ENCODE measurements around the gene MTFR1L.

MTFR1L gene

DNA sequence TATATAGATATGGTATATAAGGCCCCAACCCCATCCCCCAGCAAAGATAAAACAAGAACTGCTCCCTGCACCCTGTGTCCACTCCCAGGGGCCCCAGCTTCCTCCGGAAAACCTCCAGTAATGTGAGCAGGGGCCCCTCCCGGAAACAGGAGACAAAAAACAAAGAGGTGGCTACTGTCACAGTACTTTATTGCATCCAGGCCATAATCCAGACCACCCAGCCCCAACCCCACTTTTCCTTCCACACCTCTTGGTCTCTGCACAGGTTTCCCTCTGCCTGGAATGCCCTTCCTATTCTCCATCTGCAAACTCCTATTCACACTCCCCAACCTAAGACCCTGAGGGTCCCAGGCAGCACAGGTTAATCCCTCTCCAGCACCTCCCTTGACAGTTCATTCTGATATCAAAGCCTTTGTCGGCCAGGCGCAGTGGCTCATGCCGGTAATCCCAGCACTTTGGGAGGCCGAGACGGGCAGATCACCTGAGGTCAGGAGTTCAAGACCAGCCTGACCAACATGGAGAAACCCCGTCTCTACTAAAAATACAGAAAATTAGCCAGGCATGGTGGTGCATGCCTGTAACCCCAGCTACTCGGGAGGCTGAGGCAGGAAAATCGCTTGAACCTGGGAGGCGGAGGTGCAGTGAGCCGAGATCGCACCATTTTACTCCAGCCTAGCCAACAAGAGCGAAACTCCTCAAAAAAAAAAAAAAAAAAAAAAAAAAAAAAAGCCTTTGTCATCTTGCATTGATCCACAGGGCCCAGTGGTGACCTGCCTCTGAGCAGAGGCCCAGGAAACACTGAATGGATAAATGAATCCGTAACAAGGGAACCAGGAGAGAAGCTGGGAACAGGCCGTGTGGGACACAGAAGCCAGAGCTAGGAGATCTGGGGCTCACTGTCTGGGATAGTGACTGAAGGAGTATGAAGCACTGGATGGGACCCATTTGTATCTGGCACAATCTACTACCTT, 41.8 kb downstream of the MTFR1L start:
- DNase-seq (ENCODE audit: low read depth, low spot score): no peak

DNA sequence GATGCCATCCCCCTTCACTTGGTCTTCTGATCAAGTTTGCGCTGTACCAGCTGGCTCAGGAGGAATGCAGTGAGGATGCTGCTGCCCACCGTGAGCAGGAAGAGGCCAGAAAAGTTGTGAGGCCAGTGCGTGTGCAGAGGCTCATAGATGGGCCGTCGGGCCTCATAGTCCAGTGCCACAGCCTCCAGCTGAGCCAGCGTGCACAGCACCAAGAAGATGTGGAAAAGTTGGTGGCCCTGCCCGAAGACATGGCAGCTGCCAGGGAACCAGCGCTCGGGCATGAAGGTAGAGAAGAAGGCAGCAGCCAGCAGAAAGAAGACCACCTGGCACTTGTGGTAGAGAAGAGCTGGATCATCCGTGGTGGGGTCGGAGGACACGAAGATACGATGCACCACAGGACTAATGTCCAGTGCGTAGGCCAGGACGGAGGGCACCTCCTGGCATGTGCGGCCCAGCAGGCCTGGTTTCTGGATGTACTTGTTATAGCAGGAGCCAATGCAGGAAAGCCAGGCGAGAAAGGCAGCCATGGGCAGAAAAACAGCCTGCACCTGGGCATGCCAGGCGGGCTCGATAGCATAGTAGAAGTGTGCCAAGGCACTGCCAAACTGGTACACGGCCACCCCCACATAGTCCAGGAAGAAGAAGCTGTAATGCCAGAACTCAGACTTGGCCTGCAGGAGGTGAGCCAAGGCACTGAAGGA, 43.2 kb downstream of the MTFR1L start:
- no peak for DNase-seq (ENCODE audit: low read depth, low spot score)

DNA sequence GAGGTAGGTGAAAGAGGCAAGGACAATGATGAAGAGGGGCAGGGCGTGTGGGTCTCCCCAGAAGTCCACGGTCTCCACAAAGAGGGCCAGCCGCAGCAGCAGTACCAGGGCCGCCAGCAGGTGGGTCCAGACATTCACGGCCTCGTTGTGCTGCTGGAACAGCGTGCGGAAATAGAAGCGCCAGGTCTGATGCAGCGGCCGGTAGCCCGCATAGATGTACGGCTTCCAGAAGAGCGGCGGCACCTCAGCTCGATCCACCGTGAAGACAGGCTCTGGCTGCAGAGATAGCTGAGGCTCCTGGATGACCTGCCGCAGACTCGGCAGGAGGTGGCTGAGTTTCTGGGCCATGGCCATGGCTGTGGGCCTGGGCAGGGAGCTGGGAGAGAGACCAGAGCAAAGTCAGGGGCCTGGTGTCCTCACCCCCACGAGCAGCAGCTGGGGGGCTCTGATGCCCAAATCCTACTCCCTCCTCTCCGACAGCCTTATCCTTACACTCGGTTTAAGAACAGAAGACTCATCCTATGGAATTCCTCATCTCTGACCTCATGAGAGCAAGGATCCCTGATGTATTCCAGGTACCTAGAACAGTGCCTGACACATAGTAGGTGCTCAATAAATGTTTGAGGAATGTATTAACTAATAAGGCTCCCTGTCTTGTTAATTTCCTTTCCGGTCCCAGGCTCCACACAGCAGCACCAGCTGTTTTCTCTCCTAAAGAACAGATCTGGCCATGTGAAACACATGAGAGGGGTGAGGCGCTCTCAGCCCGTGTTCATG, 43.9 kb downstream of the MTFR1L start:
- DNase-seq (ENCODE audit: low read depth, low spot score): no peak

DNA sequence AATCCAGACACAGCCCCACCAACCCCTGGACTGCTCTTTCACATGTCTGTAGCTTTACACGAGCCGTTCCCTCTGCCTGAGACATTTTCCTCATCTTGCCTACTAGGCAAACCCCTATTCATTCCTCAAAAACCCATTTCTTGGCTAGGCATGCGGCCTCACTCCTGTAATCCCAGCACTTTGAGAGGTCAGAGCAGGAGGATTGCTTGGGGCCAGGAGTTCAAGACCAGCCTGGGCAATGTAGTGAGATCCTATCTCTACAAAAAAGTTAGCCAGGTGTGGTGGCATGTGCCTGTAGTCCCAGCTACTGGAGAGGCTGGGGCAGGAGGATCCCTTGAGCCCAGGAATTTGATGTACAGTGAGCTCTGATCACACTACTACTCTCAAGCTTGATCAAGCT, 44.7 kb downstream of the MTFR1L start:
- no peak for DNase-seq (ENCODE audit: low read depth, low spot score)

DNA sequence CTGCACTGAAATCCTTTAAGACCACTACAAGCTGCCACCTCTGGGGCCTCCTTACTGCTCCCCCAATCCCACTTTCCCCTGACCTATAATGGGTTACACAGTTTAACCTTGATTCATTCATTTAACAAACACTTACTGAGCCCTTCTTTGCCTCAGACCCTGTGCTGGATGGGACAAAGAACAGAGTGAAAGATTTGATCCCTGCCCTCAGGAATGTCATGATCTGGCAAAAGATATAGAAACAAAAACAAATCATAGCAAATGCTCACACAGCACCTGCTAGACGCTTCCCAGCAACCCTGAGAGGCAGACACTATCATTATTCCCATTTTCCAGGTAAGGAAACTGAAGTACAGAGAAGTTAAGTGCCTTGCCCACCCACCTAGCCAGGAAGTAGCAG, 46.5 kb downstream of the MTFR1L start:
- no peak for DNase-seq (ENCODE audit: low read depth, low spot score)

DNA sequence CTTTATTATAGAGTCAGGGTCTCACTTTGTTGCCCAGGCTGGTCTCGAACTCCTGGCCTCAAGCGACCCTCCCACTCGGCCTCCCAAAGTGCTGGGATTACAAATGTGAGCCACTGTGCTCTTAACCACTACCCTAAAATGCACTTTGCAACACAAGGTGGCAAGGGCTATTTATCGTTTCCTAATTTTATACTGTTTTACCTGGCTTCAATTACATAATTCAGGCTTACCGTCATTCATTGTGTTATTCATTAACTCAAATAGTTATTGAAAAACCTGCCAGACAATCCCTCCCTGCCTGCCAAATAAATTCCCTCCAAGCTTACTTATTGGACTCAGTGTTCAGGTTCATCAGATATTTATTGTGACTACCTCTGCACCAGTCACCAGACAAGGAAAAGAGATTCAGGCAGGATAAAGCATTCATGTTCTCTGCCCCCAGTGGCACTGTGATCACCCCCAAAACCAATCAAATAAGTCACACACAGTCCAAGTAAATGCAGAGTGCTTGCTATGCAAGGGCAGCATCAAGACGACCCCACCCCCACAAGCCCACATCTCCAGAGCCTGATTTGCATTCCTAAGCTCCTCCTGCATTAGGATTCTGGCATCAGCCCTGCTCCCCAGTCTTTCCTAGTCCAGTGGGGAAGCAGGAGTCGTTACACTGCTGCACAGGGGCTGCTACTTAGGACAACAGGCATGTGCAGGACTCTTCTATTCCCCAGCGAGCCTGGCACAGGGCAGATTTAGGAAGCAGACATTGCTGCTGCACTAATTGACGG, 47.6 kb downstream of the MTFR1L start:
- DNase-seq (ENCODE audit: low read depth, low spot score): no peak

DNA sequence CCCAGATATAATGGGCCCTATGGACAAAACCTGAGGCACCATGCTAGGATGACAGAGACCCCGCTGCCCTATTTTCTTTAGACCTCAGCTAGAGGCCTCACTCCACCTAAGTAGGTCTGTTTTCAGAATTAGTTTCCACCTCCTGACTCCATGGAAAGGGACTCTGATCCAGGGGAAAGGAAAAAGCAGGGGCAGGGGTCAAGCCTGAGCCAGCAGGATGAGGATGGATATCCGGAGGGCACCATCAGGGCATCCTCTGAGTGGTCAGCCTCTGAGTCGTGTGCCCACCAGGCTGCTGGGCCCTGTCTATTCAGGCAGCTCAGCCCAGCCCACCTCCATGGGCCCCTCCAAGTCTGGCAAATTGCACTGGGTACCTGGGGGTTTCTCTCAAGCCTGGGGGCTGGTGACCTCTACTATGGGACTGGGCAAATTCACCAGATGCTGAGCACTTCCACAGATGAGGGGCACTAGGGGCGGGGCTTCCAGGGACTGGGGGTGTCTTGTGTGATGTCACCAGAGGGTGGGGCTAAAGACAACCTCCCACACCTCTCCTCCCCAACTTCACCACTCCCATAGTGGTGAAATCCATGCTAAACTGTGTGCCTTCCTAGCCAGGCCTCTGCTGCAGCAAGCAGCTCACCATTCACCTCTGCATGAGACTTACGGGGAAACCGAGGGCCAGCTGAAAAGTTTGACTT, 50.3 kb downstream of the MTFR1L start:
- DNase-seq (ENCODE audit: low read depth, low spot score): no peak

DNA sequence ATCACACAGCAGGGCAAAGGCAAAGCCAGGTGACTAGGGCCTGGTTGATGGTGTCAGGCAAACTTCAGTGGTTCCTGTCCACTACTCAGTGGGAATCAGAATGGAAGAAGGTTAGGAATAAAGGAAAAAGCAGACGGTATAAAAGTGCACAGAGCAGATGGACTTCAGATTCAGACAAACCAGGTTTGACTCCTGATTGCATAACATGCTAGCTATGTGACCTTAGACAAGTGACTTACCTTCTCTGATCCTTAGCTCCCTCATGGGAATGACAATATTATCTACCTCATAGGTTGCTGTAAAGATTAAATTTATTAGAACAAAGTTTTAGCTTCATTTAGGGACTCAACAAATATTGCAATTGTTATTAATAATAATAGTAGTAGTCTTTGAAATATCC, 50.9 kb downstream of the MTFR1L start:
- no peak for DNase-seq (ENCODE audit: low read depth, low spot score)

DNA sequence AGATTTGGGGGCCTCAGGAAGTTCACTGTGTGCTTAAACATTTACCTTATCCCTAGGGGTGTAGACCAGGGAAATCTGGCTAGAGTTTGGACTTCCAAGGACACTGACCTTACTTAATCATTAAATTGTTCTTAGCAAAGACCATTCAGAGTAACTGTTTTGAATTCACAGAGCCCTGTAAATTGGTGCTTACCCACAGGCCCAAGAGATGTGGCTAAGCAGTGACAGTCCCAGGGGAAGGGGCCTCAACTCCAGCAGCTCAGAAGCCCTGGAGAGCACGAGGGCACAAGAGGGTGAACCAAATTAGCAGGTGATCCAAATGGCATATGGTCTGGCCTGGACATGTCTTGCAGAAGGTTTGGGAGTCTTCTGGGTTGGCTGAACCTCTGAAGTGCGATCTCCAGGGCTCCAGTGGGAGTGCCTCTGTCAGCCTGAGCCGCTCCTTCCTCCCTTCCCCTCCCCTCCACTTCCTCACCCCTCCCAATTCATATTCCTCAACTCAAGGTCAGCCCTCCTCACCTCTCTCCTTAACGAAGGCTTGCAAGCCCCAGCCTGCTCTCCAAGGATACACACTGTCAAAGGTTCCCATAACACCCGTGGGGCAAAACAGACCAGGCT, 51.4 kb downstream of the MTFR1L start:
- DNase-seq (ENCODE audit: low read depth, low spot score): no peak

DNA sequence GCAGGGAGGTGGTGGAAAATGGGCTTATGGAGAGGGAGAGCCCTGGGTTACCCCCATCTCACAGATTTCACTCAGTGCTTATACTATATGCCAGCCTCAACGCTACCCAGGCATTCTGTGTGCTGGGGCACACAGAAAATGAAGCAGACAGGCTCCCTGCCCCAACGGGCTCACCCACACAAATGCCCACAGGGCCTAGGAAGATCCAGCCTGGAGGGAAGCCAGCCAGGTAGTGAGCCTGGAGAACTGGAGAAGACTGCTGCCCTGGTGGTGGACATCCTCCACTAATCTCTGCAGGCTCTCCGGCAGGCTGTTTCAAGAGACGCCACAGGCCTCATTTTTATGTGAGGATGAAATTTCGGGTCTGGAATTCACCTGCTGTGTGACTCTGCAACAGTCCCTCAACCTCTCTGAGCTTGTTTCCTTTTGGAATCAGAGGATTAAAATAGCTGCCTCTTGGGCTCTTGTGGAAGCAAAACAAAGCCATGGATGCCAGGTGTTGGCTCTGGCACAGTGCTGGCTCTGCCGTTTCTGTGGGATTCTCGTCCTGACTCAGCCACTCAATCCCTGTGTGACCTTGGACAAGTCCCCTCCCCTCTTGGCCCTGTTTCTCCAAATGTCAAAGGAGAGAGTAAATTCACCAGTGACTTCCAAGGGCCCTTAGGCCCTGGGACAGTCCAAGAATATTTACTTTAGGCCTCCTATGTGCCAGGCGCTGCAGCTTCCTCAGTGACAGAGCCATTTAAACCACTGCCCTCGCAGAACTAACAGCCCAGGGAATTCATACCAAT, 52.1 kb downstream of the MTFR1L start:
- no peak for DNase-seq (ENCODE audit: low read depth, low spot score)

DNA sequence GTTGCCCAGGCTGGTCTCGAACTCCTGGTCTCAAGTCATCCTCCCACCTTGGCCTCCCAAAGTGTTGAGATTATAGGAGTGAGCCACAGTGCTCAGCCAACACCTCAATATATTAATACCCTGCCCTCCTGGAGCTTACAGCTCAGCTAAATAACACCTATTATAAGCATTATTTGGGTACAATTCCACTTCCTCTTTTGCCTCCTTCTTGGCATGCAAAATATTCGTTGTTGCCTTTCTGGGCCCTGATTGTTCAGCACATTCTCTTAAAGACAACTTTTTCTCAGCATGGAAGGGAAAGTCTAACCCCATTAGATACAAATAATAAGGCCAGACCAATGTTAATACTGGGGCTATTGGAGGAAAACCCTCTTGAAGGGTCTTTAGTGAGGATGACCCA, 53.0 kb downstream of the MTFR1L start:
- no peak for DNase-seq (ENCODE audit: low read depth, low spot score)

DNA sequence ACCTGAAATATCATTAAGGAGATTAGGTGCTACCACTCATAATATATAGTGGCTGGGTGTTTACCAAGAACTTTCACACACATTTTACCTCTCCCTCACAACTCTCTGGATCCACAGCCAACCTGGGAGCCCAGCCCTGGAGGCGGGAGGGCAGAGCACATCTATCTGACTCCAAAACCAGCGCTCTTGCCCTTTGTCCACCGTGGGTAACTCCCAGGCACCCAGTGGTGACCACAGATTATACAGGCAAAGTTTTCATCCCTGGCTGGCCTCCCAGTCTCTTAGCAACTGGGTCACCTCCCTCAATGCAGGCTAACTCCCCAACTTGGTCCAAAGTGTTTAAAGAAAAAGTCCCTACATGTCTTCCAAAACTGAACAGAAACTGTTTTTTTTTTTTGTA, 53.4 kb downstream of the MTFR1L start:
- no peak for DNase-seq (ENCODE audit: low read depth, low spot score)

DNA sequence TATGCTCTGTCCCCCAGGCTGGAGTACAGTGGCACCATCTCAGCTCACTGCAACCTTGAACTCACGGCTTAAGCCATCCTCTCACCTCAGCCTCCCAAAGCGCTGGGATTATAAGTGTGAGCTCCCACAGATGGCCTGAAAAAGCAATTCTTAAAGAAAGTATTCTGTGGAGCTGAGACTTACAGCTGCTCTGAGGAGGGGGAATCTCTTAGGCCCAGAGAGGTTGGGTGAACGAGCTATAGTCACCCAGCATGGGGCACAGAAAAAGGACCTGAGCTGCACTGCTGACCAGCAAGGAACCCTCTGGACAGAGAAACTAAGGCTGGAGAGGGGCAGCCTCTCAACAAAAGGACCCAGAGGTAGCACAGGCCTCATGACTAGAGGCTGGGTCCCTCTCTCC, 54.5 kb downstream of the MTFR1L start:
- no peak for DNase-seq (ENCODE audit: low read depth, low spot score)

DNA sequence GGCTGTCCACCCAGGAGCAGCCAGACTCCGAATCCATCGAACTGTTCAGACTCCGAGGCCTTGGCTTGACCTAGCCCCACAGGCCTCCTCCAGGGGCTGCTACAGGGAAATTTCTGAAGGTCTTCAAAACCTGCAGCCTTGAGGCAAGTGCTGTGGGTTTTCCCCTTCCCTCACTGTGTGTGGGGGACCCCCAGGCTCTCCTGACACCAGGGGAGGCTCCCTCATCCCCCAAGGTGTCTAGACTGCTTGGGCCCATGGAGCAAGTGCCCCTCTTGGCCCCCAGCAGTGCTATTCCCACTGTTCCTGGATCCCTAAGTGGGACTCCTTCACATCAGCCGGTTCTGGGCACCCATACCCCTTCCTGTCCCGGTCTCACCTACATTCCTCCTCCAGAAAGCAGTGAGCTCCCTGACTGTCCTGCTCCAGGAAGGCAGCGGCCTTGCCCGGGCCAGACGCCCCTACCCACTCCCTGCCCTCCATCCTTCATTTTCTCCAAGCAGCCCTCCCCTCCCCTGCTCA, 54.9 kb downstream of the MTFR1L start:
- DNase-seq (ENCODE audit: low read depth, low spot score): no peak

DNA sequence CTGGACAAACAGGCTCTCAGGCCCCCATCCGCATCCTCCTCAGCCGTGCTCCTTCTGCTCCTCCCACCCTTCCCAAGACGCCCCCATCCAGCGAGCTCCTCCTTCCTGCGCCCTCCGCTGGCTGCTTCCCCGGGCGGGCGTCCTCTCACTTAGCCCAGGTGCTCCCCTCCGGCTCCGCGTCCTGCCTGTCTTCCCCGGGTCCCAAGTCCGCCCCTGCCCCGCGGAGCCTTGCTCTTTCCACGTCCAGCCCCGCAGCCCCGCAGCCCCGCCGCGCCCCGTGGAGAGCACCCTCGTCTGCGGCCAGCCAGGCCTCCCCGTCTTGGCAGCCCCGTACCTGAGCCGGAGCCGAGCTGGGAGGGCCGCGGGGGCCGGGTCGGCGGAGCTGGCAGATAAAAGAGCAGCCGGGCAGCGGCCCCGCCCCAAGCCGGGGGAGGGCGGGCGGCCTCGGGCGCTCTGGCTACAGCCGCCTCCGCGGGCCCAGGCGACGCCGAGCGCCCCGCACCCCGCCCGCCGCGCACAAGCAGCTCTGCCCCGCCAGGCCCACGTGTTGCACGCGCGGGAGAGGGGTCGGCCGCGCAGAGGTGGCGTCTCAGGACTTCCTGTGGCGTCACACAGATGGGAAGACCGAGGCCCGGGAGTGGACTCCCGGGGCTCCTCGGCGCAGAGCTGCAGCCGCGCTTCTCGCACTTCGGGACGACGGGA, 55.6 kb downstream of the MTFR1L start, which contains the start of gene PAQR7:
Gene PAQR7, minus strand, starts transcription at position 555 of the 702 bp plus-strand sequence. CDS start 11,869 bp downstream, outside the sequence.
- peak; percentile 26 for DNase-seq (ENCODE audit: low read depth, low spot score)

DNA sequence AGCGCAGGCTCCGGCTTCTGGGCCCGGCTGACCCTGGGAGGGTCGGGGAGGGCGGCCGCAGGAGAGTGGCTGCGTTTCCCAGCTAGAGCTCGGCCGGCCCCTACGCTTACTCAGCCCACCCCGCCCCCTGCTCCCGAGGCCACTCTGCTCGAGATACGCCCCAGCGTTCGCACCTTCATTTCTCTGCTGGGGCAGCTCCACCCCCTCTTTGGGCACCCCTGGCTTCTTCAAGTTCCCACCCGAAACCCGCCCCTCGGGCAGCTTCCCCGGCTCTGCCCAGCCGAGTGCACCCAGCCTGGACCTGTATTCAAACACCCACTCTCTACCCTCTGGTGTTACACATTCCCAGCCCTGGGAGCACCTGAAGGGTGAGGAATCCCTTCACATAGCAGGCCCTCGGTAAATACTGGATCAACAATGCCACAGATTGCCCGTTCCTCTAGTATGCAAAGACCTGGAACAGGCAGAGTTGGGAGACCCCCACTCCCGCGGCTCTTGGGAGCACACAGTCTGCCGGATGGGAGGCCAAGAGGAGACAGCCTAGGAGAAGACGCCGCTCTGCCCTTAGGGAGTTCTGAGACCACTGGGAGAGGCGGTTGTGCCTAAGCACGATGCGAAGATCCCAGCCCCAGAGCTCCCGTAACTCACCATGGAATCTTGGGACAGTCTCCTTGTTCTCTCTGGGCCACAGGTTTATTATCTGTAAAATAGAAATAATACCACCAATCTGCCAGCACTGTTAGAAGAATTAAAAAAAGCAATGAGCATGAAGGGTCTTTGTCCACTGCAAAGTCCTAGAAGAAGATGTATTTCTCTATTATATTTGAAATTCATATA, 56.3 kb downstream of the MTFR1L start:
- no peak for DNase-seq (ENCODE audit: low read depth, low spot score)

DNA sequence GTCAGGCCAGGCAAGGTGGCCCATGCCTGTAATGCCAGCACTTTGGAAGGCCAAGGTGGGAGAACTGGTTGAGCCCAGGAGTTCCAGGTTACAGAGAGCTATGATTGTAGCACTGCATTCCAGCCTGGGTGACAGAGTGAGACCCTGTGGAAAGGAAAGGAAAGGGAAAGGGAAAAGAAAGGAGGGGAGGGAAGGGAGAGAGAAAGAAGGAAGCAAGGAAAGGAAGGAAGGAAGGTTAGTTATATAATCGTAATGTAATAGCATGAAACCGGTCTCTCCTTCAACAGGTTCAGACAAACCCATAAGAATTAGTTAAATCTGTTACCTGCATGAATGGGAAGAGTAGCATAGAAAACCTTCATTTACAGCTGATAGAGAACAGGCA, 56.9 kb downstream of the MTFR1L start:
- no peak for DNase-seq (ENCODE audit: low read depth, low spot score)

DNA sequence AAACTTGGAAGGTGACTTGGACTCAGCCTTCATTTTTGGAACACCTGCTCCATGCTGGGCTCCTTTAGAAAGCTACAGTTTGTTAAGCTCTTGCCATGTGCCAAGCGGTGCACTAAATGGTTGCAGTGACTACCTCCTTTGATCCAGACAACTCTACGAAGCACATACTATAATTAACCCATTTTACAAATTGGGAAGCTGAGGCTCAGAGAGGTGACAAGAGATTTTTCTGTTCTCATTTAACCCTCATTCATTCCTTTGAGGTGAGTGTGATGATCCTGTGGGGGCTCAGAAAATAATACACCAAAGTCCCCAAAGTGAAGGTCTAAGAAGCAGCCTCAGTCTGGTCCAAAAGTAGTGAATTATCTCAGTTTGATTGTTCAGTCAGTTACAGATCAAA, 57.4 kb downstream of the MTFR1L start:
- DNase-seq (ENCODE audit: low read depth, low spot score): no peak

Measured in activated naive CD8-positive, alpha-beta T cell treated with anti-CD3 and anti-CD28 coated beads, Interleukin-2, amount 50 U/mL, for 16 hours (primary cell).